NCI-H2081 (cell line): ENCODE results near the gene C6orf136.
A peak's percentile ranks its signal among the peaks of the same experiment; 100 is the strongest.
"Not testable (repeated sequence)": the region's sequence is repeated elsewhere in the genome, so short reads cannot be mapped to it uniquely, and the experiment has no call there.

Experiments used
- DNase-seq, 2 experiments: peaks; one replicate each; lab custom pipeline; 2025; lab: John Stamatoyannopoulos, UW

The C6orf136 gene

GRCh38 chr6:30657922-30658321, 11.0 kb downstream of the C6orf136 start:
- DNase-seq, result not testable (repeated sequence)

DNA sequence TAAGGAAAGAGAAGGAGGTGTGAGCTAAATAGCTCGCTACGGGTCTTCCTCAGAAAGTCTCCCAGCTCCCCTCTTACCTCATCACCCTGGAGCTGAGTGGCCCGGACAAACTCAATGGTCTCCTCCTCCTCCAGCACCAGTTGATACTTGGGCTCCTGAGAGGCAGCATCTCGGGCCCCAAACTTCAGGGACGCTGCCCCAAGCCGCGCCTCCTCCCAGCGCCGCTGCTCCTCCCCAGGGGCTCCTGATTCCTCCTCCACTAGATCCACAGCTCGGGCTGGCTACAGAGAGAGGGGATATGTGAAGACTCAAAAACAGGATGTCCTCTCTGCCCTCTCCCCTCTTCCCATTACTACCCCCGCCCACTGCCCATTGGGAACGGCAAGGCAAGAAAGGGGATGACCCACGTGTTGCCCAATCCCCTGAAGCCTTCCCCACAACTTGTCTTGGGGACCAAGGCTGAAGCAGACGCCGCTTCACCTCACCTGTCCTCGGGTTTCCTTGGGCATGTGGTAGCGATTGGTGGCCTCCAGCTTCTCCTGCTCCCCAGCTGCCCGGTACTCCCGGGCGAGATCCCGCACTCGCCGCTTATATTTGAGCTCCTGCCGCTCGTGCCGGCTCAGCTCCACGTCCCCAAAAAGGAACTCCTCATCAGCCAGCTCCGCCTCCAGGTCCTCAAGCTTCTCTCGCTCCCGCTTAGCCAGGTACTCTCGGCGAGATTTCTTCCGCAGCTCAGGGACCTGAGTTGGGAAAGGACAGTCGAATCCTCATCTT, 18.2 kb downstream of the C6orf136 start:
- no peak for DNase-seq

DNA sequence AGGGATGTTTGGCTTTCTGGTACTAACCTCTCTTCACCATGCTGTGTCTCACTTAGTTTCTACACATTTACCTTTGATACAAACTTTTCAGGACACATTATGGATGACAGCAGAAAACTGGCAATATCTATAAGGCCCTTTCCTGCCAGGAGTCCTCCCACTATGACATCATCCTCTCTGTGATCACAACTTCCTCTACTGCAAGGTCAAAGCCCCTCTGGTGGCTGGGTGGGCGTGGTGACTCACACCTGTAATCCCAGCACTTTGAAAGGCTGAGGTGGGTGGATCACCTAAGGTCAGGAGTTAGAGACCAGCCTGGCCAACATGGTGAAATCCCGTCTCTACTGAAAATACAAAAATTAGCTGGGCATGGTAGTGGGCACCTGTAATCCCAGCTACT, 19.4 kb downstream of the C6orf136 start:
- DNase-seq, result not testable (repeated sequence)

DNA sequence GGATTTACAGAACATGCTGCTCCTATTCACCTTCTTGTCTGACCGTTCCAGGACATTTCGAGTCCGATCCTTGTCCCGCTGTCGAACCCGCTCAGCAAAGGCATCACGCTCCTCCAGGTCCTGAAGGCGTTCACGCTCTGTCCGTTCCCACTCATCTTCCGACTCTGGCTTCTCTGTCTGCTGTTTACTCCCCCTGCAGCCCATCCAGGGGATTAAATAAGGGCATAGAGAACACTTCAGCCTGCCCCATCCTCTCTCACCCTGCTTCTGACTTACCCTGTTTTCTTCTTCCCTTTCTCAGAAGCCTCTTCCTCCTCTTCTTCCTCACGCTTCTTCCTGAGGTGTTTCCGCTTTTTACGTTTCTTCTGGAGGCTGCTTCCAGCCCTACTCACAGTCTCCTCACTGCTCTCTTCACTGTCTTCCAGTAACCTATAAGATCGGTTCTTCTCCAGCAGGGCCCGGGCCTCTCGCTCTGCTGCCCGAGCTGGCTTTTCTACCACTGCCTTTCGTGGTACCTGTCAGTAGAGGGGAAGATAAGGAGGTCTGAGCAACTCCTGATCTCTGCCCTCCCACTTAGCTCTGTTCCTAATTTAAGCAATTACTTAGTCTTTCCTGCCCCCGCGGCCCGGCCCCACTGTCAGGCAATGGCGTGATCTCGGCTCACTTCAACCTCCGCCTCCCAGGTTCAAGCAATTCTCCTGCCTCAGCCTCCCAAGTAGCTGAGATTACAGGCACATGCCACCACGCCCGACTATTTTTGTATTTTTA, 24.0 kb downstream of the C6orf136 start:
- no peak for DNase-seq

DNA sequence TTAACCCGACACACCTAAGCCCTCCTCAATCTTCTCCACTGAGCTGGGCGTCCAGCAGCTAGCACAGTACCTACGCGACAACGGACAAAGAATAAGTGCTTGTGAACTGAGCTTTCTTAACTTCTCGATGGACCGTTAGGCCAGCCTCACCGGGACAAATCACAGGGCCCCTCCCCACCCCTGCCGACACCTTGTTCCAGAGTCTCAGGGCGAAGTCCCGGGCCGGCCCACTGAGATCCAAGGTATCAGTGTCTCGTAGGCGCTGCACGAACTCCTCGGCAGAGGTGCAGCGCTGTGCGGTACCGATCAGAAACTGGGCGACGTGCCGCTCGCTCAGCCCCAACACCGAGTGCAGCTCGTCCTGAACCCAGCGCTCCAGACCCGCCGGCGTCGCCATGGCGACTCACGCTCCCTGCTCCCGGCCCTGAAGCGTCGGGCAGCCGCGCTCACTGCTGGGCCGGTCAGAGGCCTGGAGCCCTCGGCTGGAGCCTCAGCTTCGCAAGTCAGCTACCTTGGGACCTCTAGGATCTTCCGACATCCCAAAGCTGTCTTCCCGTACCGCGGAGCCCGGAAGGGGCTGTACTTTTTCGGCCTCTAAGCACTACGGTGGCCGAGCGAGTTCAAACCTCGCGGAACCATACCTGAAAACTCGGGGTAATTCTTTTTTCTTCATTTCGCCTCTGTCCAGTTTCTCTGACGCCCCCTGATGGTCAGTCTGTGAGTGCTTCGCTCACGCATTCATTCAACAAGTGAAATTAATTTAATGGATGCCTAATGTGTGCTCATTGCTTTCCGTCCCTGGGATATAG, 25.7 kb downstream of the C6orf136 start, which contains the start of gene DHX16:
Gene DHX16, minus strand, starts transcription at position 562 of the 809 bp plus-strand sequence. Its CDS starts 165 bp downstream, at position 397.
- DNase-seq, result peak; percentile 92 to 96

GRCh38 chr6:30676660-30677285, 29.8 kb downstream of the C6orf136 start:
- no peak for DNase-seq

GRCh38 chr6:30678964-30679726, 32.2 kb downstream of the C6orf136 start:
- peak; percentile 70 to 71 for DNase-seq

DNA sequence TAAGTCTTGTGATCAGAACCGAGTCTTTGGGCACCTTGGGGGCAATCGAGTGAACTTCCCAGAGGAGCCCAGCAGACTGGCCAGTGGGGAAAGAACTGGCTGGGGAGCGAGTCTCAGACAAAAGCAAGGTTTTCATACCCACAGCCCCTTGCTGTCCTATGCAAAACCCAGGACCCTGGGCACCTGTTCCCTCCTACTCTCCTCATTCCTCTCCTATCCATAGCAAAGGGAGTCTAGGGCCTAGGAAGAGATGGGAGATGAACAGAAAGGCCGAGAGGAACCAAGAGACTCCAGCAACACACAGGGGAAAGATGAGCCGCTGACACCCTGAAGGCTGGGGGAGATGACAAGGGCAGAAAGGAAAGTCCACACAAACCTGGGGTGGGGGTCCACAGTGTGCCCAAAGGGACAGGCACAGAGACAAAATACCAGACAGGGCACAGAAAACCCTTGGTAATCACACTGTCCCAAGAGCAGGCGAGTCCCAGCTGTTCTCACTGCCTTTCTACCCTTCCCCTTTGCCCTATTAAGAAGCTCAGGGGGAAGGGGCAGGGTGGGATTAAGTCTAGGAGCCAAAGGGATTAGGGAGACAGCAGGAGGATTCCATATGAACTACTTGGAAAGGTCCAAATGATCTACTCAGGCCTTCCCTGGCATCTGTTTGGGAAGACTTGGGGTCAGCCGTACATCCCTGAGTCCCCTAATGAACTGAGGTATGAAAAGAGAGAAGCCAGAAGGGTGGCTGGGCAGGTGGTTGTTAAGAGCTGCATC, 33.0 kb downstream of the C6orf136 start:
- DNase-seq, result no peak

GRCh38 chr6:30681766-30682142, 34.8 kb downstream of the C6orf136 start:
- DNase-seq, result no peak

GRCh38 chr6:30682143-30683117, 35.5 kb downstream of the C6orf136 start:
- DNase-seq, result peak in 1 of 2 experiments; percentile 29

DNA sequence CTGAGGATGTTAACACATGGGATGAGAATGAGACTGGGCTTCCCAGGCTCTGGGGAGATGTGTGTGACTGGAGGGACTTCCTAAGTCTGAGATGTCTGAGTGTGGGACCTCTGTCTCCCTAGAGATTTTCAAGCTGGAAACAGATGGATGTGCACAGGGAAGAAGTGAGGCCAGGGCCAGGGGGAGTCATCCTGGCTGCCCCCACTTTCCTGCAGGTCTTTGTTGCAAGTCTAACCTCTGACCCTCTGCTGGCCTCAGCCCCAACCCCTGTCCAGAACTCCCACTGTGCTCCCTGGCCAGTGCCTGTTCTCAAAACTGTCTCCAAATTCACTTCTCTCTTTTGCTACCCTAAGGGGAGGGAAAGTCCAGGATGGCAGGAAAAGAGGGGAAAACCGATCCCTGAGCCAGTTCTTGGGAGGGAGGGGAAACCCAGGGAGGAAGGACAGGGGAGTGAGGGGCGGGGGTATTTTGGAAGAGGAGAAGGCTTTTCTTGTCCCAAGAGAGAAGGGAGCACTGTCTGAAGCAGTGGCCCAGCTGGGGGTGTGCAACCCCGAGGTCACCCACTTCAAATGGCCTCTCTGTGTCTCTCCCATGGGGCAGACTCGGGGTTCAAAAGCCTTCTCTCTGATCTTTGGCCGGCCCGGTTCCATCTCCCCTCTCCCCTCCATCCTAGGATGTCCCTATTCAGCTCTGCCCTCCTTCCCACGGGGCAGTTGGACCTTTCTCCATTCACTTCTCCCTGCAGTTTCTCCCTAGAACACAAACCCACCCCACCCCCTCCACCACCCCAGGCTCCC, 36.4 kb downstream of the C6orf136 start:
- no peak for DNase-seq

GRCh38 chr6:30683980-30684338, 37.0 kb downstream of the C6orf136 start:
- no peak for DNase-seq

- DNase-seq, result no peak
Observed at GRCh38 chr6:30684386-30685156, 37.6 kb downstream of the C6orf136 start.

- no peak for DNase-seq
Observed at GRCh38 chr6:30685157-30686008, 38.5 kb downstream of the C6orf136 start.

DNA sequence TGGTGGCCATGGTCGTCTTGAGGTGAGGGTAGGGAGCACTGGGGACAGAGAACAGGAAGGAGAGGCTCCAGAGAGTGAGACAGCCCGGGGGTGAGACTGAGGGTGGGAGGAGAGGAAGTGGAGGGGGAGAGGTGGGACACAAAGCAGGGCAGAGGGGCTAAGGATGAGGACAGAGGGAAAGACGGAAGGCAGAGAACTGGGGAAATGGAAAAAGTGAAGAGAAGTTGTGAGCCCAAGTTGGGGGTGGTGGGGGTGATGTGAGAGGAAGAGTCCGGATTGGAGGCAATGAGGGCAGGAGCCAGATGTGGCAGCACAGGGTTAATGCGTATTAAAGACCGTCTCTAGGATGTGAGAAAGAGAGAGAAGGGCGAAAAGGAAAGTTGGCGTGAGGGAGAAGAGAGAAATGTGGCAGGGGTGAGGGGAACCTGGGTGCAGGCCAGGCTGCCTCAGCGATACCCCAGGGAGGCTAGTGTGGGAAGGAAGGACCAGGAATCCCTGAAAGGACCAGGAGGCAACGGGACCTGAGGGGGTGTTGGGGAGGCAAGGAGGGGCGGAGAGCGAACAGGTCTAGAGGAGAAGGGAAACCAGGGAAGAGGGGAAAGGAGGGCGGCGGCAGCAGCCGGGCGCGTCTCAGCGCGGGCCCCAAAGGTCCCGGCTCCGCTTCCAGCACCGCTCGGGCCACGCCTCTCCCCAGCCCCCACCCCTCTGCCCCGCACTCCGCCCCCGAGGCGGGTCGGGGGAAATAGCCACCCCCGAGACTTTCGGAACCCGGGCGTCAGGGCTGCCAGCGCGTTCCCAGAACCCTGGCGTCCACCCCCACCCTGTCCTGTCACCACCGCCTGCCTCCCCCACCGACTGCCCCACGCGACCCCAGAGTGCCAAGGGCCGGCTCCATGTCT, 39.3 kb downstream of the C6orf136 start, which contains the start of gene PPP1R18:
Gene PPP1R18, minus strand, starts transcription at position 637 of the 899 bp plus-strand sequence. Its CDS starts 627 bp downstream, at position 10.
- DNase-seq, result peak in 1 of 2 experiments; percentile 24
